GM23338 (cell line): Measurements from ENCODE around the gene ASB15. TPM values are rescaled to one million over a fixed set of nuclear protein-coding genes. Genes with fewer than 3 reads are reported as not detected.
A peak's percentile ranks its signal among the peaks of the same experiment; 100 is the strongest.

ENCODE experiments used
- ATAC-seq: fragments of 200-7000 bp; cut with Tn5 transposase; 3 replicates; pipeline ENCODE4 v1.9.1; 2020
- DNase-seq: peaks from one replicate; pipeline ENCODE4 v3.0.0-alpha.2; 2015; ENCODE audit warnings: low spot score
- H2AFZ ChIP-seq: fragments of 200-600 bp; sonication (generic); 2 replicates; pipeline ENCODE4 v1.8.0; 2016; ENCODE audit warnings: antibody characterized with exemption, mild to moderate bottlenecking, moderate library complexity
- H3F3A ChIP-seq: fragments of 200-600 bp; sonication (generic); replicated peaks from 2 replicates; pipeline ENCODE4 v1.8.0; 2017; ENCODE audit warnings: antibody characterized with exemption, mixed run types, low read depth
- H3K27ac ChIP-seq: fragments of 200-600 bp; sonication (generic); 2 replicates; pipeline ENCODE4 v1.6.1; 2016; ENCODE audit warnings: low read depth
- H3K27me3 ChIP-seq: fragments of 200-600 bp; sonication (generic); 2 replicates; pipeline ENCODE4 v1.8.0; 2016; ENCODE audit warnings: mild to moderate bottlenecking, mixed run types, moderate library complexity; ENCODE audit not compliant: insufficient read depth
- H3K36me3 ChIP-seq: fragments of 200-600 bp; sonication (generic); 2 replicates; pipeline ENCODE4 v1.8.0; 2016; ENCODE audit warnings: mild to moderate bottlenecking; ENCODE audit not compliant: insufficient read depth
- H3K4me1 ChIP-seq: fragments of 200-600 bp; sonication (generic); 2 replicates; pipeline ENCODE4 v1.8.0; 2016; ENCODE audit warnings: mild to moderate bottlenecking, moderate library complexity; ENCODE audit not compliant: insufficient read depth
- H3K4me2 ChIP-seq: fragments of 200-600 bp; sonication (generic); 2 replicates; pipeline ENCODE4 v1.7.1; 2017; ENCODE audit warnings: mixed run types
- H3K4me3 ChIP-seq: fragments of 200-600 bp; sonication (generic); 2 replicates; pipeline ENCODE4 v1.6.1; 2016; ENCODE audit warnings: mixed run types
- H3K79me2 ChIP-seq: fragments of 200-600 bp; sonication (generic); replicated peaks from 2 replicates; pipeline ENCODE4 v1.8.0; 2017; ENCODE audit warnings: mild to moderate bottlenecking; ENCODE audit not compliant: insufficient read depth
- H3K9me2 ChIP-seq: fragments of 200-600 bp; sonication (generic); 2 replicates; pipeline ENCODE4 v1.8.0; 2017; ENCODE audit not compliant: insufficient read depth
- H4K20me1 ChIP-seq: fragments of 200-600 bp; sonication (generic); replicated peaks from 2 replicates; pipeline ENCODE4 v1.8.0; 2017; ENCODE audit warnings: mild to moderate bottlenecking; ENCODE audit not compliant: insufficient read depth
- H3K27ac Mint-ChIP-seq: 2 replicates; pipeline ENCODE4 v1.8.0; 2020; ENCODE audit warnings: inconsistent platforms, mild to moderate bottlenecking, moderate library complexity, mixed read lengths
- H3K27me3 Mint-ChIP-seq: 3 replicates; pipeline ENCODE4 v1.8.0; 2022; ENCODE audit warnings: low read depth, mild to moderate bottlenecking, moderate library complexity, mixed read lengths, inconsistent platforms; ENCODE audit not compliant: insufficient read depth, poor library complexity
- H3K36me3 Mint-ChIP-seq: 3 replicates; pipeline ENCODE4 v1.8.0; 2021; ENCODE audit warnings: low read depth, mild to moderate bottlenecking, inconsistent platforms, moderate library complexity, mixed read lengths
- H3K4me1 Mint-ChIP-seq: 3 replicates; pipeline ENCODE4 v1.8.0; 2020; ENCODE audit warnings: mild to moderate bottlenecking, inconsistent platforms, mixed read lengths
- H3K4me3 Mint-ChIP-seq: 3 replicates; pipeline ENCODE4 v1.8.0; 2021; ENCODE audit warnings: moderate library complexity, mild to moderate bottlenecking, inconsistent platforms, mixed read lengths
- H3K9me3 Mint-ChIP-seq: 3 replicates; pipeline ENCODE4 v1.8.0; 2020; ENCODE audit warnings: moderate library complexity, mild to moderate bottlenecking, inconsistent platforms, mixed read lengths
- CREB1 ChIP-seq: fragments of 250-450 bp; sonication (Bioruptor Pico); IDR thresholded peaks from 2 replicates; pipeline ENCODE4 v1.5.0; 2020; ENCODE audit warnings: low read depth, mild to moderate bottlenecking, moderate library complexity
- EZH2phosphoT487 ChIP-seq: fragments of 200-600 bp; sonication (generic); IDR thresholded peaks from one replicate; pipeline ENCODE4 v1.8.1; 2018; ENCODE audit warnings: antibody characterized with exemption; ENCODE audit not compliant: unreplicated experiment
- NANOG ChIP-seq: IDR thresholded peaks from 2 replicates; pipeline ENCODE4 v1.6.1; 2016; ENCODE audit warnings: antibody characterized with exemption, borderline replicate concordance
- ZNF114 ChIP-seq: fragments of 250-450 bp; sonication (Bioruptor Pico); IDR thresholded peaks from 2 replicates; pipeline ENCODE4 v1.5.0; 2020; ENCODE audit warnings: mild to moderate bottlenecking, moderate library complexity
- ZNF462 ChIP-seq: fragments of 250-450 bp; sonication (Bioruptor Pico); IDR thresholded peaks from 2 replicates; pipeline ENCODE4 v1.5.0; 2020; ENCODE audit warnings: mild to moderate bottlenecking, moderate library complexity
- polyA plus RNA-seq: library from polyadenylated mRNA; unstranded; fragments of >200 nt; fragmentation: Nextera tagmentation; extraction: Ambion mirVana; gene quantifications from 2 replicates; pipeline ENCODE4 v1.2.1, GENCODE V29; 2016
- total RNA-seq: library from RNA; depleted of rRNA; stranded (reverse); fragments of >200 nt; shearing (Covaris generic); gene quantifications from 2 replicates; pipeline ENCODE4 v1.2.3, GENCODE V29; 2014
- TF ChIP-seq, protein P1 (sequence below), 2 experiments: fragments of 200-600 bp in 1 of 2; sonication (generic) in 1 of 2; conservative IDR thresholded peaks; 2 replicates each; pipeline versions ENCODE4 v1.5.1 to v1.6.1; 2016 to 2017; ENCODE audit warnings: antibody characterized with exemption in 2 of 2, low read depth in 2 of 2, mild to moderate bottlenecking in 2 of 2, moderate library complexity in 1 of 2
- TF ChIP-seq, protein P2 (sequence below): IDR thresholded peaks from one replicate; pipeline ENCODE4 v1.6.1; 2018; ENCODE audit warnings: antibody characterized with exemption; ENCODE audit not compliant: unreplicated experiment

Gene ASB15
- total and polyA plus RNA-seq, 2 experiments from 2014 or later = not detected

- H3K36me3 Mint-ChIP-seq = no peaks in the 10 kb centered on the region
- H3K27me3 ChIP-seq = no peaks in the 10 kb centered on the region
- no peaks in the 10 kb centered on the region for H3F3A ChIP-seq
- H3K9me3 Mint-ChIP-seq = no peaks in the 10 kb centered on the region; the same call in 2 of the 3 replicates
- H3K27ac Mint-ChIP-seq = no peak overlapping the region
- TF ChIP-seq ZNF114 (CRISPR knock-in tag) = no peak
- TF ChIP-seq, protein P1, sequence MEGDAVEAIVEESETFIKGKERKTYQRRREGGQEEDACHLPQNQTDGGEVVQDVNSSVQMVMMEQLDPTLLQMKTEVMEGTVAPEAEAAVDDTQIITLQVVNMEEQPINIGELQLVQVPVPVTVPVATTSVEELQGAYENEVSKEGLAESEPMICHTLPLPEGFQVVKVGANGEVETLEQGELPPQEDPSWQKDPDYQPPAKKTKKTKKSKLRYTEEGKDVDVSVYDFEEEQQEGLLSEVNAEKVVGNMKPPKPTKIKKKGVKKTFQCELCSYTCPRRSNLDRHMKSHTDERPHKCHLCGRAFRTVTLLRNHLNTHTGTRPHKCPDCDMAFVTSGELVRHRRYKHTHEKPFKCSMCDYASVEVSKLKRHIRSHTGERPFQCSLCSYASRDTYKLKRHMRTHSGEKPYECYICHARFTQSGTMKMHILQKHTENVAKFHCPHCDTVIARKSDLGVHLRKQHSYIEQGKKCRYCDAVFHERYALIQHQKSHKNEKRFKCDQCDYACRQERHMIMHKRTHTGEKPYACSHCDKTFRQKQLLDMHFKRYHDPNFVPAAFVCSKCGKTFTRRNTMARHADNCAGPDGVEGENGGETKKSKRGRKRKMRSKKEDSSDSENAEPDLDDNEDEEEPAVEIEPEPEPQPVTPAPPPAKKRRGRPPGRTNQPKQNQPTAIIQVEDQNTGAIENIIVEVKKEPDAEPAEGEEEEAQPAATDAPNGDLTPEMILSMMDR (conservative IDR thresholded peaks at IDR 0.05; ENCODE audit: low read depth in 2 of 2) = no peak
- no peak for TF ChIP-seq NANOG
- TF ChIP-seq CREB1 (CRISPR knock-in tag) = no peak
- TF ChIP-seq, protein P2, sequence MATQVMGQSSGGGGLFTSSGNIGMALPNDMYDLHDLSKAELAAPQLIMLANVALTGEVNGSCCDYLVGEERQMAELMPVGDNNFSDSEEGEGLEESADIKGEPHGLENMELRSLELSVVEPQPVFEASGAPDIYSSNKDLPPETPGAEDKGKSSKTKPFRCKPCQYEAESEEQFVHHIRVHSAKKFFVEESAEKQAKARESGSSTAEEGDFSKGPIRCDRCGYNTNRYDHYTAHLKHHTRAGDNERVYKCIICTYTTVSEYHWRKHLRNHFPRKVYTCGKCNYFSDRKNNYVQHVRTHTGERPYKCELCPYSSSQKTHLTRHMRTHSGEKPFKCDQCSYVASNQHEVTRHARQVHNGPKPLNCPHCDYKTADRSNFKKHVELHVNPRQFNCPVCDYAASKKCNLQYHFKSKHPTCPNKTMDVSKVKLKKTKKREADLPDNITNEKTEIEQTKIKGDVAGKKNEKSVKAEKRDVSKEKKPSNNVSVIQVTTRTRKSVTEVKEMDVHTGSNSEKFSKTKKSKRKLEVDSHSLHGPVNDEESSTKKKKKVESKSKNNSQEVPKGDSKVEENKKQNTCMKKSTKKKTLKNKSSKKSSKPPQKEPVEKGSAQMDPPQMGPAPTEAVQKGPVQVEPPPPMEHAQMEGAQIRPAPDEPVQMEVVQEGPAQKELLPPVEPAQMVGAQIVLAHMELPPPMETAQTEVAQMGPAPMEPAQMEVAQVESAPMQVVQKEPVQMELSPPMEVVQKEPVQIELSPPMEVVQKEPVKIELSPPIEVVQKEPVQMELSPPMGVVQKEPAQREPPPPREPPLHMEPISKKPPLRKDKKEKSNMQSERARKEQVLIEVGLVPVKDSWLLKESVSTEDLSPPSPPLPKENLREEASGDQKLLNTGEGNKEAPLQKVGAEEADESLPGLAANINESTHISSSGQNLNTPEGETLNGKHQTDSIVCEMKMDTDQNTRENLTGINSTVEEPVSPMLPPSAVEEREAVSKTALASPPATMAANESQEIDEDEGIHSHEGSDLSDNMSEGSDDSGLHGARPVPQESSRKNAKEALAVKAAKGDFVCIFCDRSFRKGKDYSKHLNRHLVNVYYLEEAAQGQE = no peak
- TF ChIP-seq EZH2phosphoT487 = no peak
- no peak for TF ChIP-seq ZNF462 (CRISPR knock-in tag)
- no peak overlapping the region for H3K4me3 ChIP-seq
- DNase-seq = no peak
- no peaks in the 10 kb centered on the region for H4K20me1 ChIP-seq
- H3K4me3 Mint-ChIP-seq = no peak overlapping the region
- H3K27ac ChIP-seq = peak overlapping the region; percentile 36; the same call in 1 of the 2 replicates
- no peaks in the 10 kb centered on the region for H3K27me3 Mint-ChIP-seq
- no peaks in the 10 kb centered on the region for H3K79me2 ChIP-seq
- no peak for ATAC-seq
- peaks cover 25% of the 10 kb centered on the region for H3K4me1 Mint-ChIP-seq
- H3K4me2 ChIP-seq = no peak overlapping the region
- peak overlapping the region; percentile 63; the same call in 1 of the 2 replicates for H2AFZ ChIP-seq
- no peaks in the 10 kb centered on the region for H3K9me2 ChIP-seq
- no peaks in the 10 kb centered on the region for H3K36me3 ChIP-seq
- peaks cover 8% of the 10 kb centered on the region; the same call in 1 of the 2 replicates for H3K4me1 ChIP-seq
Measured at GRCh38 chr7:123650595-123650994, 49.0 kb downstream of the ASB15 start.
